Measurements from ENCODE around the gene CHD8.
"Not testable (repeated sequence)": the region's sequence is repeated elsewhere in the genome, so short reads cannot be mapped to it uniquely, and the experiment has no call there.

Gene CHD8

DNA sequence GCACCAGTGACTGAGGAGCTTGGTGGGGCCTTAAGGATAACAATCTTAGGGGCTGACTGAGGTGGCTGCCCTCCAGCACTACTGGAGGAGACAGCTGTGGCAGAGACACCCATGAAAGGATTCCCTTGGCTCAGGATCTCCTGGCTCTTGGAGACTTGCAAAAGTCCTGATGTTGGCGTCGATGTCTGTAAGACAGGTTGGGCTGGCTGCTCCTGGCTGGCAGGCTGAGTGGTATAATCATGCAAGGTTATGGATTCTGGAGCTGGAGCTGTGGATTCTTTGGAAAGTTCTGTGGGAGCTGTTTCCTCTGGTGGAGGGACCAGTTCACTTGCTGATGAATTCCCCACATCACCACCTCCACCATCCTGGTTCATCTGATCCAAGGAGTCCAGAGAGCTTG, 24.8 kb downstream of the CHD8 start:
- DNase-seq = no peak

DNA sequence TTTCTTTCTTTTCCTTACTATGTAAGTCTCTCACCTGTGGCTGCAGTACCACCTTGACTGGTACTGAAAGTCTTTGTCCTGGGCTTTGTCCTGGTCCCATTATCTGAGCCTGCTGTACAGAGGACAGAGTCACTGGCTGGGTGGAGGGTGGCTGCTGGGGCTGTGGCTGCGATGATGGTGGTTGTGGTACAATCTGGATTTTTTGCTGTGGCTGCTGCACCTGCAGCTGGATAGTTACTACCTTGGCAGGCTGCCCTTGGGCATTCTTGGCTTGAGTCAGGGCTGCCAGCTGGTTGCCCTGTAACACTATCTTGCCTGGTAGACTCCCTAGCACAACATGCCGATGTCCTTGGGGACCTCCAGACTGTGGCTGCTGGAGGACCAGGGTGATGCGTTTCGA, 27.0 kb downstream of the CHD8 start:
- no peak for DNase-seq

DNA sequence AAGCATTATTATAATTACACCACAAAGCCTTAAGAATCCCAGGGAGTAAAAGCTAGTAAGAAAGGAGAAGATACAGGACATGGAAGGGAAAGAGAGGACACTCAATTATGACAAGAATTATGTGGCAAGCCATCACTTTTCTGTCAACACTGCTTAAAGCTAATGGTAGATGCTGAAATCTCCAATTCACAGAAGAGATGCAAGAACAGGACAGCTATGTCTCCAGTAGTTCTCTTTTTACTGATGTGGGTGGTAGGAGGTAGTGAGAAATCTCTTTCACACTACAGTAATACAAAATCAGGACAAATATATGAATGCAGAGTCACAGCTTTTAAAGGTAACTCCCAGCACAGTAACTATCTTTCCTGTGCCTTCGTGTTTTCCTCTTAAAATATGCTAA, 29.2 kb downstream of the CHD8 start:
- DNase-seq = no peak

DNA sequence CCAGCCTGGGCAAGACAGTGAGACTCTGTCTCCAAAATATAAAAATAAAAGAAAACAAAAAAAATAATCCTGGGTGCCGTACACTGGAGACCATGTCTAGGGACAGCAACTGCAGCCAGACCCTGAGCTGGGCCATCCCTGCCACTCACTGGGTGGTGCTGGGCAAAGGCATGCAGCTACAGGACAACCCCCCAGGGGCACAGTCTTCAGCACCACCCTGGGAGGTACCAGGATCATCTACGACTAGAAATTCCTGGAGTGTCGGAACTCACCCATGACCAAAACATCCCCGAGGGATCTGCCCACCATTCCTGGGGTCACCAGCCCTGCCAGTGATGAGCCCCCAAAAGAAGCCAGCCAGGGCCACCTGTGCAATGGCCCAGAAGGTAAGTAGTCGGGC, 36.4 kb downstream of the CHD8 start:
- DNase-seq = no peak

DNA sequence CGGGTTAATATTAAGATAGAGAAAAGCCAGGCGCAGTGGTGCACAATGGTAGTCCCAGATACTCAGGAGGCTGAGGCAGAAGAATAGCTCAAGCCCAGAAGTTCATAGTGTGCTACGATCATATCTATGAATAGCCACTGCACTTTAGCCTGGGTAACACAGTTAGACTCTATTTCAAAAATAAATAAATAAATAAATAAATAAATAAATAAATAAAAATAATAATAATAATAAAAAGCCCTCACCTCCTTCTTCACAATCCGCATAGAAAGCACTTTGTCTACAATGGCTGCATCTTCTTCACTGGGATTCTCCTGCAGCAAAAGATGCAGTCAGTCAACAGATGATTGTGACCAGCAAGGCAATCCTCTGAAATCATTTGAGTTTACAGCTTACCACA, 40.6 kb downstream of the CHD8 start:
- DNase-seq = no peak

DNA sequence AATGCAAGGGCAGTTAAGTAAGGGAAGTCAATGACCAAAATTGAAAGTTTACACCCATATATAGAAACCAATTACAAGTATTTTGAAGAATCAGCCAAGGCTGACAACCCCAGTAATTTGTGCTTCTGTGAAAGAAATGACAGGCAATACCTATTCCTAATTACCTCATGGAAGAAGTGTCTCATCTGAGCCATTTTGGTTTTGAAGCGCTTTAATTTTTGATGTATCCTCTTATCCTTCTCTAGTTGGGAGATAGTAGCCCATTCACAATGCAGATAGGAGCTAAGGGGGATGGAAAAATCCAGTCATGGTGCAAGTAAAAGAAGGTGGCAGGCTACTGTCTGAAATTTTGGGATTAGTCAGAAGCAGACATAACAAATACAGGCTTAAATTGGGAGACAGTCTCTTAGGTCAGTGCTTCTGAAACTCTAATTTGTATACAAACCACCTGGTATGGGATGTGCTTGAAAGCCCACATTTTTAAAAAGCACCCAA, 41.7 kb downstream of the CHD8 start:
- DNase-seq = no peak

DNA sequence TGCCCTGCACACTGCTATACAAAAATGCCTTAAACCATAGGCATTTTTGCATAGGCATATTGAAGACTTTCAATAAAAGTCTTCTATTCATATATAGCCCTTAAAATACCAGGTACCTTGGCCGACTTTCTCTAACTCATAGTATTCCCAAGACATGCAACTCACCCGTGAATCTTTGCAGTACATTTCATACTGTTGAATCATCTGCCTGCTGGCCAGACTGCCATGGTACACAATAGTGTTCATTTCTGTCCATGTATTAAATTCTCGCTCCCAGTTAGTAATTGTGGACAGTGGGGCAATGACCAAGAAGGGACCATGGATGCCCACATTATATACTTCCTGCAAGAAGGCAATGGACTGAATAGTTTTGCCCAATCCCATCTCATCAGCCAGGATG, 47.8 kb downstream of the CHD8 start:
- DNase-seq = no peak

DNA sequence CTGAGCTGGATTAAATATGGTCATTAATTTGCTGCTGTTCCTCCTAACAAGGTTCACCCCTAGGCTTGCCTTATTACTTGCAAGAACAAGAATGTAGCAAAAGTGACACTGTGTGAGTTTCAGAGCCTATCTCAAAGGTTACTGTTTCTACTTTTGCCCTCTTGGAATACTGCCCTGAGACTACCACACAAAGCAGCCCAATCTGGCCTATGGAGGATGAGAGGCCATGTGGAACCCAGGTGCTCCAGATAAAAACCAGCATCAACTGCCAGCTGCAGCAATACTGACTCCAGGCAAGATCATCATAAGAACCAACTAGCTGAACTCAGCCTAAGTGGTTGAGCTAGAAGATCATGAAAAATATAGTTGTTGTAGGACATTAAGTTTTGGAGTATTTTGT, 49.7 kb downstream of the CHD8 start:
- no peak for DNase-seq

DNA sequence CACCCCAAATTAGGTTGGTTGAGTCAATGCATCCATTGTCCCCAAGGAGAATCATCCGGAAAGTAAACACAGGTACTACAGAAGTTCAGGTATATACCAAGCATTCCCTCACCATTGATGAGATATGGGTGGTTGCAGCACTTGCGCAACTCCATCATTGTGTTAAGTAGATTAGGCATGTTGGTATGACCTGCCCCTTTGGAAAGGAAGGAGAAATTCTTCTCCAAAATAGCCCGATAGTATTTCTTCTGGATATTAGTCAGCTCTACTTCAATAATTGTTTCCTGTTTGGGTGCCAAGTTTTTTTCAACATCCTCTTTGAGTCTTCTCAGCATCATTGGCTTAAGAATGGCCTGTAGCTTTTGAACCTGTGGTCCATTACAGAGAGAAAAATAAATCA, 50.8 kb downstream of the CHD8 start:
- DNase-seq = no peak

DNA sequence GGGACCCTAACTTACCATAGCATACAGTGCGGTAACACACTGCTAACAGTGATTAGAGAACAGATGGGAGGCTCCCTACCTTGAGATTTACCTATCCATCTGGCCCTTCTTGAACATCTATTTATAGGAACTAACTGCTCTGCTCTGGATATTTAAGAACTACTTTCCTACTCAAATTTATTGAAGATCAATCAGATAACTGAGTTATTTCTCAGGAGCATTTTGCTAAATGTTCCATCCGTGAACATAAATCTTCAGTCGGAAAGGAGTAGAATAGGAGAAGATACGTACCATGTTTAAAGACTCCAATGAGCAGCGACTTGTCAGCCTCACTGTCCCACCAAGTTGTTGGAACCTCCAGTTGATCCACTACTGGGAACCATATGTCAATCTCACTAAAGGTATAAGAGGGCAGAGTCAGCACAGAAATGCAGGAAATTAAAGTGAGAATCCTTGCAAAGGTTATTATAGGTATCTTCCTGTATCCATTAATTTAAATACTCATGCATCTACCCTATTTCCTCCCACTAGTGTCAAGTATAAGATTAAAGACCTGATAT, 56.5 kb downstream of the CHD8 start:
- no peak for DNase-seq

DNA sequence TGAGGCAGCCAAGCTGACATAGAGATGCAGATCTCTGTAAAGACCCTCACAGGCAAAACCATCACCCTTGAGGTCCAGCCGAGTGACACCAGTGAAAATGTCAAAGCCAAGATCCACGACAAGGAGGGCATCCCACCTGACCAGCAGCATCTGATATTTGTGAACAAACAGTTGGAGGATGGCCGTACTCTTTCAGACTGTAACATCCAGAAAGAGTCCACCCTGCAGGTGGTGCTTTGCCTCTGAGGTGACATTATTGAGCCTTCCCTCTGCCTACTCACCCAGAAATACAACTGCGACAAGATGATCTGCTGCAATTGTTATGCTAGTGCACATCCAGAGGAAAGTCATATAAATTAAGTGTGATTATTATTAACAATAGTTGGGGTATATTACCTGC, 57.0 kb downstream of the CHD8 start:
- DNase-seq = no peak

DNA sequence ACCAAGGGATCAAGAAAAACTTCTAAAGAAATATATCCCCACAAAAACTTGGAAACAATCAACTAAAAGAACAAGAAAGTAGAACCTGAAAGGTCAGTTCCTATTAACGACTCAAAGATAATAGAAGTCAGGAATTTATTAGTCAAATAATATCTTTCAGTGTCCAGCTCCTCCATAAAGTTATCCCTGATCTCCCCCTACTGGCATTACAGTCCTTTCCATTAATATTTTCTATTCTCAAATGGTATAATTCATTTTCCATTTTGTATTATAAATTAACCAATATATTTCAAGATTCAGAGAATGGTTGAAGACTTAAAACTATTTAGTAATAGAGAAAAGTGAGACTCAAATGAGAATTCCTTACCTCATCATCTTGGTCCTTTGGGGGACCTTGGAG, 60.5 kb downstream of the CHD8 start:
- no peak for DNase-seq

DNA sequence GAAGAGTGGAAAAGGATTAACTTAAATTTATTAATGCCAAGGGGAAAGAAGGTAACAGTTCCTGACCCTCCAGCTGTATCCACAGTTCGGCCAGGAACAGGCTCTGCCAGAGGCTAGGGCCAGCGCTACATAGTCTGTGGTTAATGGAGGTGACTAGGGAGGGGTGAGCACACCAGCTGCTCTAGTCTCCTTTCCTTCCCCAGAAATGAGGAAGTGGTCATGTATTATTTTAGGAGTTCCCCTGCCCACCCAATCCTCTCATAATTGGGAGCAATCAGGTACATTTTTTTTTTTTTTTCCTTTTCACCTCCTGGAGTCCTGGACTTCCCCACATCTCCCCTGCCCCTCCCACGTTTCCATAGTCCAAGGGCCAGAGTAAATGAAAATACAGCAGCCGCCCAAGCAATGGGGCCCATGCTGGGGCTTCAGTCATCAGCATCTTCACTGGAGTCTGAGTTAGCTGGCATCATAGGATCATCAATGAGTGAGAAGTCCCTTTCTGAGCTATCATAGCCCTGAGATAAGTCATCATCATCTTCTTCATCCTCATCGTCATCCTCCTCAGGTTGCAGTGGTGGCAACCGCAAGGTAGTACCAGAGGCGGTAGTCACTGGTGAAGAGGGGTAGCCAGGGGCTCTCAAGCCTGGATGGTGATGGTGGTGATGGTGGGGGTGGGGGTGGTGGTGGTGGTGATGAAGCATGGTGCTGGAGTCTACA, 70.6 kb downstream of the CHD8 start:
- DNase-seq = no peak

DNA sequence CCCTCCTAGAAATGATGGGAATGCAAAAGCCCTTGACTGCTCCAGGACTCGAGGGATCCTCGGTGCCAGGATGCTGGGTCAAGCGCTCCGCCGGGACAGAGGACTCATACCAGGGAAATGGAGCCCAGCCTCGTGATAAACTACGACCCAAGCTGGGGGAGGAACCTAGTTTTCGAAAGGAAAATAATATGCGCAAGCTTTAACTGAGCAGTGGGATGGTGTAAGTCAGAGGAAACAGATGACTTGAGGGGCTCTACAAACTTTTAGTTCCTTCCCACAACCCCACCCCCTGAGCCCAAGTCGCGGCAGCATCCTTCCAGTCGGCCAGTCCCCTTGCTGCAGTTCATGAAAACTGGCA, 71.5 kb downstream of the CHD8 start:
- DNase-seq = no peak

DNA sequence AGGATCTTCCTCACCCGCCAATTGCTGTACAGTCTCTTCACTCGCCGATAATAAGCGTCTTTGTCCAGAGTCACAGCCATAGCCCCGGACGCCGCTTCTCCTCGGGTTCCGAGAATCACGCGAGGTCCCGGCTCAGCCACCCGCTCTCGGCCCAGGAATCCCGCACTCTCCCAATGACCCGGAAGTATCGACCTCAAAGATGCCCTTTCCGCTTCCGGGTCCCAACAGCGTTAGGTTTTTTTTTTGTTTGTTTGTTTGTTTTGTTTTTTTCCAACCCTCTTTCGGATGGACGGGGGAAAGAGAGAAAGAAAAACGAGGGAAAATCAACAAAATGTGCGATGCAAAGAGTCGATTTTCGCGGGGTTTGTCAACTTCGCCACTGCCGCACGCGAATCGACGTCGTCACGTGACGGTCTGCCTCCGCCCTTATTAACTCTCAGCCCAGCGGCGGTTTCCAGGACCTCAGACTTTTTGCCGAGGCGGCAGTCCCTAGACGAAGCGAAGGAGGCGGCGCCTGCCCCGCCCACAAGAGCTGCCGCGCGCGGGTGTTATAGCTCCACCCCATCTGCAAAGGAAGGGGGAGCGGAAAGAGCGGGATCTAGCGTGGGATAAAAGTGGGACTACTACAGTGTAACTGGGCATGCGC, 72.0 kb downstream of the CHD8 start, which contains the start of gene SUPT16H:
Gene SUPT16H, minus strand, starts transcription at position 172 of the 646 bp plus-strand sequence. Its CDS starts 92 bp downstream, at position 80.
- DNase-seq = peak; percentile 93

DNA sequence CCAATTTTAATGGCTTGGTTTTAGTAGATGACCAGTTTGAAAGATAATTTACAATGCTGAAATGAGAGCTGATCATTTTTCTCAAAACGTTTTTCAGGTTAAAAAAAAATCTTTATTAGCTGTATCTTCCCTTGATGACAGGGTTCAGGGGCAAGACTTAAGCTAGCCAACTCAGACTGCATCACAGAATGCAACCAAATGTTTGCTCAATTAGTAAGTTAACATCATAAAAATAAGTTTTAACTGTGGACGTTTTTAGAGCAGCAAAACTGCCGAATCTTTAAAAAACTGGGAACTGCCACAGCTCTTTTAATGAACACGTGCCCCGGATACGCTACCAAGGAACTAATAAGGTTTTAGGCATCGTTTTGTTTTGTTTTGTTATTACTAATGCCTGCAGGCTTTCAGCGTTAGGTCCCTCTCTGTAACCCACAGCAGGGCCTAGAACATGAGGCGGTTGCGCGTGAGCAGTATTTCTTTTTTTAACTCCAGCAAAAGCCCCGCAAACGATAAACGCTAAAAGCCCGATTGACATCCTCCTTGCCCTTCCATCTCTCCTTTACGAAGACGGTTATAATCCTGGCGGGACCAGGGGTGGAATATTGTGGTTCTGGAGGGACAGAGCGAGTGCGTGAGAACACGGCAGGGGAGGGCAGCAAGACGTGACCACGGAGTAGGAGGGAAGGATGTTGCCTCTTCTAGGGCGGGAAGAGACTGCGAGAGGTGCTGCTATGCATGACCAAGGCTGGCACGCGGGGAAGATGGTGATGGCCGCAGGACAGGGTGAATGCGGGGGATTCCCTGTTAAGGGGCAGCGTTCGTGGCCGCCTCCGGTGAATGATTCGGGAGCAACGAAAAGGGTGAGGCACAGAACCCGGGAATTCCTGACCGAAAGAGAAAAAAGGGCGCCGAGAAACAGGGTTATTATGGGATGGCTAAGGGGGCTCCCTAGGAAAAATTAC, 72.8 kb downstream of the CHD8 start:
- DNase-seq = peak; percentile 52

DNA sequence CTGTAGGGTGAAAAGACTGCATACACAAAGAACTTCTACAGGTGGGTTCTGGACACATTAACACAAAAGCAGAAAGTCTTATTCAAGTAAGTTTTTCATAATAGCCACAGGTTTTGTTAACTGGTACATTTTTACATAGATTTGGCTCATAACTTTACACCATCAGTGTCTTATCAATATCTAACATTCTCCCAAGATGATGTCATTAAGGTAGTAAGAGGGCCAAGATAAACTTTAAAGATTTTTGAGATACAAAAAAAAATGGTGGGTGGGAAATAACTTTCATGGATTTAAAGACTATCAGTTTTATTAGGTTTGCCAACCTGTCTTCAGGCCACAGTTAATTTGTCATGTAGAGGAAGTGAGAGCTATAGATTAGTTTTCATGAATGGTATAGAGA, 73.8 kb downstream of the CHD8 start:
- DNase-seq = no peak

DNA sequence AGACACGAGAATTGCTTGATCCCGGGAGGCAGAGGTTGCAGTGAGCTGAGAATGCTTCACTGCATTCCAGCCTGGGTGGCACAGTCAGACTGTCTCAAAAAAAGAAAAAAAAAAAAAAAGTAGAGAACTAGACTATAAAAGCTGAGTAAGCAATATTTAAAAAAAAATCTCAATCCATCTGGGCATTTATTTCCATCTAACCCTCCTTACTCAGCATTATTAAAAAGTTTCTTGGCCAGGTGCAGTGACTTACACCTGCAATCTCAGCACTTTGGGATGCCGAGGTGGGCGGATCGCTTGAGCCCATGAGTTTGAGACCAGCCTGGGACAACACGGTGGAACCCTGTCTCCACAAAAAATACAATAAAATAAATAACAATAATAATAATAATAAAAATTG, 76.6 kb downstream of the CHD8 start:
- no peak for DNase-seq

DNA sequence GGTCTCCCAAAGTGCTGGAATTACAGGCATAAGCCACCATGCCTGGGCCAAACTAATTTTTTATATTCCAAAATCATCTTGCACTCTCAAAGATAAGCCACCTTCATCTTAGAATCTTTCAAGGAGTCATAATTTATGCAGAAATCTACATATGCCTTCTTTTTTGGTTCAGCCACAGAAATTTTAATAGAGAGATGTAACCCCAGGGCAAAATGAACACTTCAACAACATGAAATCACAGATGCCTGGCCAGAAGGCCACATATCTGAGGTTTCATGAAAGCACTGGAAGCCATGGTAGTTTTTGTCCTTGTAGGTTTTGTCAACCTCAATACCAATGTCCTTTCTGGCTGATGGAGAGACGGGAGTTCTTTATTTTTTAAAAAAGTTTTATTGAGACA, 81.9 kb downstream of the CHD8 start:
- DNase-seq = no peak

DNA sequence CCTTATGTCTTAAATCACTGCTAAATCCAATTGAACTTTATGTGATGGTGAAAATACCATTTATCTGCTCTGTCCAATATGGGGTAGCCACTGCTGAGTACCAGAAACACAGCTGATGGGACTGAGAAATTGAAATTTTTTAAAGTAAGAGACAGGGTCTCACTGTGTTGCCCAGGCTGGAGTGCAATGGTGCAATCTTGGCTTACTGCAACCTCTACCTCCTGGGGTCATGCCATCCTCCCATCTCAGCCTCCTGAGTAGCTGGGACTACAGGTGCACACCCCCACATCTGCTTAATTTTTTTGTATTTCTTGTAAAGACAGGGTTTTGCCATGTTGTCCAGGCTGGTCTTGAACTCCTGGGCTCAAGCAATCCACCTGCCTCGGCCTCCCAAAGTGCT, 83.1 kb downstream of the CHD8 start:
- not testable (repeated sequence) for DNase-seq

DNA sequence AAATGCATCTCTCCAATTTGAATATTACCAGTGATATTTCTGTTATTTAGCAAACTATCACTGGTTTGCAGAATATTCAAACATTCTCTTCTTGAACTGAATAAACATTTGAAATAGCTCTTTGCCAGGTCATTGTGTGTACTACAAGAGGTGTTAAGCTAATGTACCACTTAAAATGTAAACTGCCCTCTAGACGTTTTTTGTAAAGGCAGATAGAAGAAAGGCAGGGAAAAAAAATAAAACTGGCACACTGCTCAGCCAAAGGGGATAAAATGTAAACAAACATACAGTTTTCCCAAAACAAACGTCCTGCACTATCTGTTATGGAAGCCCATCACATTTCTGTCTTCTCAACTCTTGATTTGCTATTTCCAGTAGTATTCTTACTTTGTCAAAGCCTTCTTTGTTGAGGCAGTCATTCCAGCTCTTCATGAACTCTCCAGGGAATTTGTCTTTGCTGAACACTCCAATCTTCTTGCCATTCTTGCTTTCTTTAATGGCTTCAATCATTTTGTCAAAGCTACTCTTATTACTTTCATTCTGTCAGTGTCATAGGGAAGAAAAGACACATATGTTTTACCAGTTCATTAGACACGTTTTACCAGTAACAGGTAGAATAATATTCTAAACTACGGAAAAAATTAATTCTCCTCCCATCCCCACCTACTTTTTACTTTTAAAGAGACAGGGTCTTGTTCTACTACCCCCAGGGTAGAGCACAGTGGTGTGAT, 85.8 kb downstream of the CHD8 start:
- no peak for DNase-seq

DNA sequence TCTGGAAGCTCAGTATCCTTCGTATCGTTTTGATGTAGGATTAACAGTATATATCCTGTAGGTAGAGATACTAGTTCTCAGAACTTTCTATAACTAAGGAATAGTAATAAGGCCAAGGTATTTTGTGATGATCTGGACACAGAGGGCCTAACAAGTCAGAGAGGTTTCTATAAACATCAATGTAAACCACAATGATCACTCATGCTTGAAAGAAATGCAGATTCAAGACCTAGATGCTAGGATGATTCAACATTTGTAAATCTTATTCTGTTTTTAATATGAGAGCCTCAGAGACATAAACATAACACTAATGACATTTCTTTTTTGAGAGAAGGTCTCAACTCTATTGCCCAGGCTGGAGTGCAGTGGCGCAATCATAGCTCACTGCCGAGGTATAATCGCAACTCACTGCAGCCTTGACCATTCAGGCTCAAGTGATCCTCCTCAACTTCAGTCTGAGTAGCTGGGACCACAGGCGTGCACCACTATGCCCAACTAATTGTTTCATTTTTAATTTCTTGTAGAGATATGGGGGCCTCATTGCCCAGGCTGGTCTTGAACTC, 88.3 kb downstream of the CHD8 start:
- no peak for DNase-seq
